ENCODE data around the gene DNAJC15. TPM values are rescaled to one million over a fixed set of nuclear protein-coding genes. Genes with fewer than 3 reads are reported as not detected.
A peak's percentile ranks its signal among the peaks of the same experiment; 100 is the strongest.
"Not testable (repeated sequence)": the region's sequence is repeated elsewhere in the genome, so short reads cannot be mapped to it uniquely, and the experiment has no call there.

Gene DNAJC15
- total and polyA plus RNA-seq, 2 experiments from 2014 or later = 25.9 to 70.5 TPM

- no peaks in the 10 kb centered on the region for H3K9me2 ChIP-seq (ENCODE audit: insufficient read depth)
- peaks cover 18% of the 10 kb centered on the region for H3K36me3 ChIP-seq (ENCODE audit: low read depth)
- DNase-seq = peak; percentile 48
- TF ChIP-seq EZH2 (IDR thresholded peaks at IDR 0.05; ENCODE audit: insufficient read depth, poor library complexity, severe bottlenecking) = no peak
- TF ChIP-seq EZH2phosphoT487 (IDR thresholded peaks at IDR 0.05; ENCODE audit: insufficient read depth, low read depth) = no peak
- H3K27me3 ChIP-seq (replicated peaks; ENCODE audit: insufficient read depth) = no peaks in the 10 kb centered on the region
- H3K9me3 ChIP-seq (ENCODE audit: low read depth) = no peaks in the 10 kb centered on the region
- H3K79me2 ChIP-seq (ENCODE audit: insufficient read depth) = peaks cover 27% of the 10 kb centered on the region
- H3K4me2 ChIP-seq (ENCODE audit: unreplicated experiment) = no peak overlapping the region
- H3K27ac ChIP-seq = no peak overlapping the region
- H3K4me1 ChIP-seq (ENCODE audit: insufficient read depth) = 0 out of 2 replicates have a peak, but pooled peaks cover 3% of the 10 kb centered on the region
- in situ Hi-C loops (cut with MboI) = no loop called here
- H3F3A ChIP-seq (ENCODE audit: insufficient read depth) = no peaks in the 10 kb centered on the region
- WGBS, 2 experiments (ENCODE audit: low coverage in 1 of 2, low lambda C conversion rate in 2 of 2, missing lambda C conversion rate in 2 of 2) = 75 to 79% methylated on average over 5 of the region's 5 CpGs
- no peak overlapping the region for H2AFZ ChIP-seq
- H4K20me1 ChIP-seq (ENCODE audit: insufficient read depth) = no peaks in the 10 kb centered on the region
- no peak overlapping the region for H3K4me3 ChIP-seq
- no peak overlapping the region for H3K9ac ChIP-seq
Observed at GRCh38 chr13:43072394-43072793, 49.0 kb downstream of the DNAJC15 start.

GRCh38 chr13:43074824-43075510, 51.6 kb downstream of the DNAJC15 start:
- in situ Hi-C loops (cut with MboI) = loop anchor here (25.0 kb wide), 1 partner anchor 712 kb away; the partner anchor contains the start of gene ENOX1
- TF ChIP-seq EZH2phosphoT487 (IDR thresholded peaks at IDR 0.05; ENCODE audit: insufficient read depth, low read depth) (no peak), EZH2 (IDR thresholded peaks at IDR 0.05; ENCODE audit: insufficient read depth, poor library complexity, severe bottlenecking) (no peak)

DNA sequence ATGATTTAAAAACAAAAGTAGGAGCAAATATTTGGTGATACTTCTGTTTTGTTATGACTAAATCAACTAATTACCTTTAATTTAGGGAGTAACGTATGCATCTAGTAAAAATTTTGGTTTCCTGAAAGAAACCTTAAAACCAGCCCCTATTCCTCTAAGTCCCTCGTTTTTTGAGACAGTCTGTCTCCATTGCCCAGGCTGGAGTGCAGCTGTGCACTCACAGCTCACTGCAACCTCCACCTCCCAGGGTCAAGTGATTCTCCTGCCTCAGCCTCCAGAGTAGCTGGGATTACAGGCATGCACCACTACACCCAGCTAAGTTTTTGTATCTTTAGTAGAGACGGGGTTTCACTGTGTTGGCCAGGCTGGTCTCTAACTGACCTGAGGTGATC, 52.1 kb downstream of the DNAJC15 start:
- not testable (repeated sequence) for H3F3A ChIP-seq (ENCODE audit: insufficient read depth); H3K9ac ChIP-seq; H2AFZ ChIP-seq; H3K9me3 ChIP-seq (ENCODE audit: low read depth); H4K20me1 ChIP-seq (ENCODE audit: insufficient read depth); H3K9me2 ChIP-seq (ENCODE audit: insufficient read depth); H3K27ac ChIP-seq; H3K4me3 ChIP-seq; H3K36me3 ChIP-seq (ENCODE audit: low read depth); H3K4me2 ChIP-seq (ENCODE audit: unreplicated experiment); DNase-seq; H3K27me3 ChIP-seq (replicated peaks; ENCODE audit: insufficient read depth); H3K4me1 ChIP-seq (ENCODE audit: insufficient read depth)
- WGBS, 2 experiments (ENCODE audit: low coverage in 1 of 2, low lambda C conversion rate in 2 of 2, missing lambda C conversion rate in 2 of 2) = 100% methylated on average over 3 of the region's 3 CpGs
- H3K79me2 ChIP-seq (ENCODE audit: insufficient read depth) = peaks cover 27% of the 10 kb centered on the region
- in situ Hi-C loops (cut with MboI) = loop anchor here (25.0 kb wide), 1 partner anchor 712 kb away; the partner anchor contains the start of gene ENOX1

More at GRCh38 chr13:43074824-43075510, 51.6 kb downstream of the DNAJC15 start:
- Histone ChIP-seq H3K79me2 (ENCODE audit: insufficient read depth) (peaks cover 27% of the 10 kb centered on the region), H3K4me1 (ENCODE audit: insufficient read depth) (0 out of 2 replicates have a peak, but pooled peaks cover 3% of the 10 kb centered on the region), H3K4me2 (ENCODE audit: unreplicated experiment) (no peak overlapping the region), H3K4me3 (no peak overlapping the region), H3K9me3 (ENCODE audit: low read depth) (no peaks in the 10 kb centered on the region), H2AFZ (no peak overlapping the region), H3K9ac (no peak overlapping the region), H3K27me3 (replicated peaks; ENCODE audit: insufficient read depth) (no peaks in the 10 kb centered on the region), H3K27ac (no peak overlapping the region), H4K20me1 (ENCODE audit: insufficient read depth) (no peaks in the 10 kb centered on the region), H3F3A (ENCODE audit: insufficient read depth) (no peaks in the 10 kb centered on the region), H3K9me2 (ENCODE audit: insufficient read depth) (no peaks in the 10 kb centered on the region), H3K36me3 (ENCODE audit: low read depth) (0 out of 2 replicates have a peak, but pooled peaks cover 2% of the 10 kb centered on the region)
- DNase-seq = no peak
- 96 to 98% methylated on average over 3 of the region's 3 CpGs for WGBS, 2 experiments (ENCODE audit: low coverage in 1 of 2, low lambda C conversion rate in 2 of 2, missing lambda C conversion rate in 2 of 2)

DNA sequence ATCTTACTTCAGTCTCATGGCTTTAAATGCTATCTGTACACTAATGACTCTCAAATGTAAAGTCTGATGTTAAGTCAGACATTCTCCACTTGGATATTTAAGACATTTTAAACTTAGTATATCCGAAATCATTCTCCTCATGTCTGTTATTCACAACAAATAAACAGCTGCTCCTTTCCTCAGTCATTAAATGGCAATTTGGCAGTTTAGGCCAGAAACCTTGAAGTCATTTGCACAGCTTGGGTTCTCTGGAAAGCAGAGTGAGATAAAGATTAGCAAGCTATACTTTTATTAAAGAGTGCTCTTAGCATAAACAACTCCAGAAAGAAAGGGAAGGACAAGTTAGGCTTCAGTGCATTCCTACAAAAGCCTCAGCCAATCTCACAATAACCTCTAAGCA, 53.7 kb downstream of the DNAJC15 start:
- Histone ChIP-seq H3K4me2 (ENCODE audit: unreplicated experiment) (no peak overlapping the region), H3K27ac (no peak overlapping the region), H3K36me3 (ENCODE audit: low read depth) (0 out of 2 replicates have a peak, but pooled peaks cover 10% of the 10 kb centered on the region), H3K9ac (no peak overlapping the region), H3K4me3 (no peak overlapping the region), H3K27me3 (replicated peaks; ENCODE audit: insufficient read depth) (no peaks in the 10 kb centered on the region), H4K20me1 (ENCODE audit: insufficient read depth) (no peaks in the 10 kb centered on the region), H3K9me2 (ENCODE audit: insufficient read depth) (no peaks in the 10 kb centered on the region), H2AFZ (no peak overlapping the region), H3K9me3 (ENCODE audit: low read depth) (no peaks in the 10 kb centered on the region), H3F3A (ENCODE audit: insufficient read depth) (no peaks in the 10 kb centered on the region), H3K79me2 (ENCODE audit: insufficient read depth) (peaks cover 27% of the 10 kb centered on the region), H3K4me1 (ENCODE audit: insufficient read depth) (0 out of 2 replicates have a peak, but pooled peaks cover 3% of the 10 kb centered on the region)
- DNase-seq = no peak
- in situ Hi-C loops (cut with MboI) = loop anchor here (25.0 kb wide), 1 partner anchor 710 kb away; the partner anchor contains the start of gene ENOX1
- TF ChIP-seq EZH2phosphoT487 (IDR thresholded peaks at IDR 0.05; ENCODE audit: insufficient read depth, low read depth) (no peak), EZH2 (IDR thresholded peaks at IDR 0.05; ENCODE audit: insufficient read depth, poor library complexity, severe bottlenecking) (no peak)
- 47 to 53% methylated on average over 1 of the region's 1 CpG for WGBS, 2 experiments (ENCODE audit: low coverage in 1 of 2, low lambda C conversion rate in 2 of 2, missing lambda C conversion rate in 2 of 2)

Measured in GM23248 (cell line).